ENCODE data around the gene FARP1. TPM values are rescaled to one million over a fixed set of nuclear protein-coding genes. Genes with fewer than 3 reads are reported as not detected.

FARP1 gene
- total RNA-seq, 2 experiments from 2014 or later: not detected

GRCh38 chr13:98401934-98402333 lies 259.0 kb downstream of the FARP1 start:
- no peak overlapping the region for H3K4me2 ChIP-seq (ENCODE audit: low read length)
- no peaks in the 10 kb centered on the region for H3K36me3 ChIP-seq (ENCODE audit: insufficient read depth, low read length)
- no peaks in the 10 kb centered on the region for H4K20me1 ChIP-seq (ENCODE audit: insufficient read depth, low read length)
- H3K4me1 ChIP-seq (ENCODE audit: insufficient read depth, low read length, poor library complexity, severe bottlenecking): no peaks in the 10 kb centered on the region
- H3K4me3 ChIP-seq (ENCODE audit: low read depth, low read length, poor library complexity, severe bottlenecking): no peak overlapping the region
- CTCF ChIA-PET (ENCODE audit: unreplicated experiment): no interaction called here
- POLR2A ChIA-PET: interaction anchor here (0.5 kb wide), 1 partner anchor 33 kb away, joined by 4 read pairs; no protein-coding TSS in a partner anchor
- H3K9me3 ChIP-seq (ENCODE audit: low read length): no peaks in the 10 kb centered on the region
- BruUV-seq (replicated peaks): no TSS peak
- H3K79me2 ChIP-seq (ENCODE audit: insufficient read depth, low read depth, low read length): no peaks in the 10 kb centered on the region
- DNase-seq (ENCODE audit: low spot score): no peak
- no peaks in the 10 kb centered on the region for H3K9me2 ChIP-seq (ENCODE audit: insufficient read depth, low read length)
- TF ChIP-seq CTCF (conservative IDR thresholded peaks at IDR 0.05; ENCODE audit: low read length): no peak
- no peak for TF ChIP-seq EZH2phosphoT487 (IDR thresholded peaks at IDR 0.05; ENCODE audit: borderline replicate concordance, low read depth, low read length)
- no peak overlapping the region for H2AFZ ChIP-seq (ENCODE audit: low read length)
- no peak overlapping the region for H3K27ac ChIP-seq (ENCODE audit: low read depth, low read length, poor library complexity, severe bottlenecking)
- intact Hi-C loops (cut with micrococcal nuclease; ENCODE audit: unreplicated experiment): no loop called here

GRCh38 chr13:98403076-98403475 lies 260.2 kb downstream of the FARP1 start:
- no peaks in the 10 kb centered on the region for H3K4me1 ChIP-seq (ENCODE audit: insufficient read depth, low read length, poor library complexity, severe bottlenecking)
- H4K20me1 ChIP-seq (ENCODE audit: insufficient read depth, low read length): no peaks in the 10 kb centered on the region
- no peaks in the 10 kb centered on the region for H3K36me3 ChIP-seq (ENCODE audit: insufficient read depth, low read length)
- H2AFZ ChIP-seq (ENCODE audit: low read length): no peak overlapping the region
- TF ChIP-seq EZH2phosphoT487 (IDR thresholded peaks at IDR 0.05; ENCODE audit: borderline replicate concordance, low read depth, low read length) (no peak), CTCF (conservative IDR thresholded peaks at IDR 0.05; ENCODE audit: low read length) (no peak)
- no peaks in the 10 kb centered on the region for H3K79me2 ChIP-seq (ENCODE audit: insufficient read depth, low read depth, low read length)
- no peaks in the 10 kb centered on the region for H3K9me2 ChIP-seq (ENCODE audit: insufficient read depth, low read length)
- no peak overlapping the region for H3K4me2 ChIP-seq (ENCODE audit: low read length)
- no peak overlapping the region for H3K27ac ChIP-seq (ENCODE audit: low read depth, low read length, poor library complexity, severe bottlenecking)
- H3K9me3 ChIP-seq (ENCODE audit: low read length): no peaks in the 10 kb centered on the region
- no peak overlapping the region for H3K4me3 ChIP-seq (ENCODE audit: low read depth, low read length, poor library complexity, severe bottlenecking)
- no peak for DNase-seq (ENCODE audit: low spot score)
- POLR2A ChIA-PET: interaction anchor here (0.6 to 0.7 kb wide), 2 partner anchors 245 to 587 kb away, joined by 3 to 4 read pairs; no protein-coding TSS in a partner anchor
- CTCF ChIA-PET (ENCODE audit: unreplicated experiment): no interaction called here
- no TSS peak for BruUV-seq (replicated peaks)
- intact Hi-C loops (cut with micrococcal nuclease; ENCODE audit: unreplicated experiment): no loop called here

- DNase-seq (ENCODE audit: low spot score): no peak
- Histone ChIP-seq H3K4me1 (ENCODE audit: insufficient read depth, low read length, poor library complexity, severe bottlenecking) (no peaks in the 10 kb centered on the region), H3K9me3 (ENCODE audit: low read length) (no peaks in the 10 kb centered on the region), H3K4me3 (ENCODE audit: low read depth, low read length, poor library complexity, severe bottlenecking) (no peak overlapping the region), H3K4me2 (ENCODE audit: low read length) (no peak overlapping the region), H3K27ac (ENCODE audit: low read depth, low read length, poor library complexity, severe bottlenecking) (no peak overlapping the region), H2AFZ (ENCODE audit: low read length) (no peak overlapping the region), H3K9me2 (ENCODE audit: insufficient read depth, low read length) (no peaks in the 10 kb centered on the region), H3K79me2 (ENCODE audit: insufficient read depth, low read depth, low read length) (no peaks in the 10 kb centered on the region), H3K36me3 (ENCODE audit: insufficient read depth, low read length) (no peaks in the 10 kb centered on the region), H4K20me1 (ENCODE audit: insufficient read depth, low read length) (no peaks in the 10 kb centered on the region)
- BruUV-seq (replicated peaks): no TSS peak
- CTCF ChIA-PET (ENCODE audit: unreplicated experiment): no interaction called here
- no peak for TF ChIP-seq EZH2phosphoT487 (IDR thresholded peaks at IDR 0.05; ENCODE audit: borderline replicate concordance, low read depth, low read length)
- TF ChIP-seq CTCF (conservative IDR thresholded peaks at IDR 0.05; ENCODE audit: low read length): 0 out of 2 replicates have a peak, but pooled peaks have one; percentile 23
- intact Hi-C loops (cut with micrococcal nuclease; ENCODE audit: unreplicated experiment): no loop called here
- POLR2A ChIA-PET: interaction anchor here (0.5 kb wide), 1 partner anchor 7 kb away, joined by 3 read pairs; no protein-coding TSS in a partner anchor
Observed at GRCh38 chr13:98405107-98405571, 262.2 kb downstream of the FARP1 start.
